HG03354 (cell line): ENCODE data around the gene TCEAL5.
"Not testable (repeated sequence)": the region's sequence is repeated elsewhere in the genome, so short reads cannot be mapped to it uniquely, and the experiment has no call there.

ENCODE experiments used
- ATAC-seq: cut with Tn5 transposase; IDR thresholded peaks from one replicate; pipeline ENCODE4 v1.9.1; 2021; ENCODE audit warnings: mild to moderate bottlenecking; ENCODE audit not compliant: unreplicated experiment, poor library complexity, severe bottlenecking

The TCEAL5 gene

GRCh38 chrX:103236296-103236695, 40.3 kb downstream of the TCEAL5 start:
- ATAC-seq, result no peak

- not testable (repeated sequence) for ATAC-seq
These were observed 40.9 kb downstream of the TCEAL5 start for GRCh38 chrX:103235608-103236007.

GRCh38 chrX:103234869-103235268, 41.7 kb downstream of the TCEAL5 start:
- ATAC-seq, result no peak

DNA sequence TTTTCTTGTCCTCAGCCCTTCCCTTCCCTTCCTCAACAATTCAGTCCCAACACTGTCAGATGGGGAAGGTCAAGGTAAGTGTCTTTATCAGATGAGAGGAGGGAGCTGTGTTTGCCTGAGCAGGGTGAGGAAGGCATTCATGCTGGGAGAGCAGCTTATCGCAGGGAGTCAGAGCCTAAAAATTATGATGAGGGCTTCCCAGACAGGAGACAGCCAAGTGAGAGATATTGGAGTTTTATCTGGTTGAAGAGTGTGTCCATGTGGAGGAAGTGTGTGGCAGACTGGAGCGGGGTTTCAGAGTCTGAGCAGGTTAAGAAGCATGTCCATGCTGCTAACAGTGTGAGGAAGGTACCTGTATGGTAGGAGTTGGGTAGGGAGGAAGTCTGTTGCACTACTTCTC, 43.3 kb downstream of the TCEAL5 start:
- no peak for ATAC-seq

DNA sequence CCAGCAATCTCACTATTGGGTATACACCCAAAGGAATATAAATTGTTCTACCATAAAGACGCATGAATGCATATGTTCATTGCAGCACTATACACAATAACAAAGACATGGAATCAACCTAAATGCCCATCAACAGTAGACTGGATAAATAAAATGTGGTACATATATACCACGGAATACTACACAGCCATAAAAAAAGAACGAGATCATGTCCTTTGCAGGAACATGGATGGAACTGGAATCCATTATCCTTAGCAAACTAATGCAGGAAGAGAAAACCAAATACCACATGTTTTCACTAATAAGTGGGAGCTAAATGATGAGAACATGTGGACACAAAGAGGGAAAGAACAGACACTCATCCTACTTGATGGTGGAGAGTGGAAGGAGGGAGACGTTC, 50.6 kb downstream of the TCEAL5 start:
- ATAC-seq, result not testable (repeated sequence)
